K562 (cell line): ENCODE results near the gene ARL5C. TPM values are rescaled to one million over a fixed set of nuclear protein-coding genes. Genes with fewer than 3 reads are reported as not detected.

Experiments used
- ADNP ChIP-seq: fragments of 200-800 bp; sonication (Bioruptor generic); IDR thresholded peaks from 2 replicates; pipeline ENCODE4 v1.6.1; 2016; ENCODE audit warnings: missing genetic modification characterization, missing compliant biosample characterization
- CBX3 ChIP-seq, 2 experiments: IDR thresholded peaks; 1 replicate in 1 of 2; 2 replicates in 1 of 2; pipeline ENCODE4 v1.6.1; 2012; ENCODE audit warnings: inconsistent platforms in 2 of 2, low read length in 2 of 2, borderline replicate concordance in 1 of 2, control low read depth in 1 of 2
- CCNT2 ChIP-seq: IDR thresholded peaks from 2 replicates; pipeline ENCODE4 v1.6.1; 2011; ENCODE audit warnings: borderline replicate concordance, low read depth, mild to moderate bottlenecking, moderate library complexity, mixed read lengths, low read length; ENCODE audit not compliant: insufficient read length; ENCODE audit errors: extremely low read depth
- CXXC5 ChIP-seq: fragments of 250-450 bp; sonication (Bioruptor Pico); IDR thresholded peaks from 2 replicates; pipeline ENCODE4 v1.8.0; 2022; ENCODE audit warnings: inconsistent platforms, mild to moderate bottlenecking, moderate library complexity
- E2F6 ChIP-seq, 2 experiments: IDR thresholded peaks; 2 replicates each; pipeline ENCODE4 v1.6.1; 2011; ENCODE audit warnings: borderline replicate concordance in 1 of 2, control low read depth in 1 of 2, low read depth in 1 of 2, low read length in 1 of 2, mild to moderate bottlenecking in 1 of 2, mixed read lengths in 1 of 2, moderate library complexity in 1 of 2; ENCODE audit not compliant: insufficient read depth in 1 of 2, insufficient read length in 1 of 2, poor library complexity in 1 of 2, severe bottlenecking in 1 of 2; ENCODE audit errors: extremely low read depth in 1 of 2
- EP300 ChIP-seq: IDR thresholded peaks from 2 replicates; pipeline ENCODE4 v1.6.1; 2012; ENCODE audit warnings: low read length, improper control_type of control experiment
- FOSL1 ChIP-seq: fragments of 200-800 bp; sonication (Bioruptor generic); conservative IDR thresholded peaks from 2 replicates; pipeline ENCODE4 v1.6.1; 2016; ENCODE audit warnings: missing genetic modification characterization, missing compliant biosample characterization
- FOXA3 ChIP-seq, 2 experiments: fragments of 450-650 bp in 1 of 2; sonication (generic) in 1 of 2; formaldehyde crosslinking; IDR thresholded peaks in 1 of 2; conservative IDR thresholded peaks in 1 of 2; 2 replicates each; pipeline versions ENCODE4 v1.4.0 to v1.8.0; 2020 to 2022; ENCODE audit warnings: mild to moderate bottlenecking in 2 of 2, missing genetic modification reagents in 1 of 2
- IFI16 ChIP-seq: fragments of 250-450 bp; sonication (Bioruptor Pico); IDR thresholded peaks from 2 replicates; pipeline ENCODE4 v2.1.2; 2022; ENCODE audit warnings: mild to moderate bottlenecking, inconsistent platforms
- NEUROD1 ChIP-seq: fragments of 150-350 bp; IDR thresholded peaks from 2 replicates; pipeline ENCODE4 v1.6.1; 2014; ENCODE audit warnings: borderline replicate concordance, low read length, low read depth; ENCODE audit not compliant: partially characterized antibody
- PHTF2 ChIP-seq: fragments of 250-450 bp; sonication (Bioruptor Pico); IDR thresholded peaks from 2 replicates; pipeline ENCODE4 v1.5.0; 2021; ENCODE audit warnings: mild to moderate bottlenecking
- POLR2G ChIP-seq: fragments of 200-400 bp; formaldehyde crosslinking; IDR thresholded peaks from 2 replicates; pipeline ENCODE4 v1.6.1; 2017; ENCODE audit warnings: low read depth, mild to moderate bottlenecking, antibody characterized with exemption, low read length, moderate library complexity
- SMARCA5 ChIP-seq: fragments of 450-650 bp; IDR thresholded peaks from 2 replicates; pipeline ENCODE4 v1.6.1; 2016
- SMARCB1 ChIP-seq: IDR thresholded peaks from 2 replicates; pipeline ENCODE4 v1.6.1; 2011; ENCODE audit warnings: improper control_type of control experiment, low read depth; ENCODE audit not compliant: insufficient read length
- ZNF143 ChIP-seq: sonication (generic); formaldehyde crosslinking; IDR thresholded peaks from 2 replicates; pipeline ENCODE4 v1.9.0; 2022; ENCODE audit warnings: mild to moderate bottlenecking, missing genetic modification reagents
- ZNF41 ChIP-seq: fragments of 250-450 bp; sonication (Bioruptor Pico); conservative IDR thresholded peaks from 2 replicates; pipeline ENCODE4 v1.4.0; 2020; ENCODE audit warnings: mild to moderate bottlenecking
- ZNF511 ChIP-seq: sonication (generic); formaldehyde crosslinking; IDR thresholded peaks from 2 replicates; pipeline ENCODE4 v1.8.0; 2022; ENCODE audit warnings: mild to moderate bottlenecking, missing genetic modification reagents
- ZNF584 ChIP-seq: fragments of 200-800 bp; sonication (Bioruptor generic); IDR thresholded peaks from 2 replicates; pipeline ENCODE4 v1.6.1; 2016; ENCODE audit warnings: low read depth, mild to moderate bottlenecking, missing genetic modification characterization, missing compliant biosample characterization
- ZNF699 ChIP-seq: fragments of 250-450 bp; sonication (Bioruptor Pico); IDR thresholded peaks from 2 replicates; pipeline ENCODE4 v1.8.0; 2021; ENCODE audit warnings: mild to moderate bottlenecking, moderate library complexity; ENCODE audit not compliant: insufficient replicate concordance
- ZZZ3 ChIP-seq: fragments of 450-650 bp; IDR thresholded peaks from 2 replicates; pipeline ENCODE4 v1.6.1; 2016; ENCODE audit warnings: antibody characterized with exemption, mild to moderate bottlenecking, moderate library complexity
- polyA plus RNA-seq, 8 experiments: library from polyadenylated mRNA; depleted of rRNA in 4 of 8; stranded (reverse) in 5 of 8; unstranded in 3 of 8; fragments of >200 nt; fragmentation: Nextera tagmentation in 2 of 8; fragmentation: Illumina TruSeq in 1 of 8; extraction: Ambion mirVana in 2 of 8; extraction: Trizol in 1 of 8; gene quantifications; 2 replicates each; pipeline versions ENCODE4 v1.2.1 to v1.2.3, GENCODE V29; 2011 to 2014; ENCODE audit warnings: inconsistent platforms in 1 of 8, missing spikeins in 1 of 8
- total RNA-seq, 7 experiments: library from RNA; depleted of rRNA in 6 of 7; stranded (reverse); fragments of >200 nt in 6 of 7; fragmentation: Illumina TruSeq in 2 of 7; extraction: Trizol in 2 of 7; gene quantifications; 2 replicates each; pipeline versions ENCODE4 v1.2.1 to v1.2.3, GENCODE V29; 2011 to 2021; ENCODE audit warnings: low replicate concordance in 1 of 7
- TF ChIP-seq, protein P1 (sequence below): fragments of 250-450 bp; sonication (Bioruptor Pico); IDR thresholded peaks from 2 replicates; pipeline ENCODE4 v1.5.0; 2021
- TF ChIP-seq, protein P2 (sequence below), 3 experiments: fragments of 200-800 bp in 1 of 3; sonication (Bioruptor generic) in 1 of 3; sonication (generic) in 1 of 3; formaldehyde crosslinking in 1 of 3; IDR thresholded peaks; 2 replicates each; pipeline versions ENCODE4 v1.6.1 to v1.8.0; 2016 to 2022; ENCODE audit warnings: mild to moderate bottlenecking in 2 of 3, missing compliant biosample characterization in 2 of 3, missing genetic modification characterization in 2 of 3, missing genetic modification reagents in 1 of 3

ARL5C gene
- total and polyA plus RNA-seq, 9 of the 15 experiments (the other 6 are each of a cell fraction or from before 2014, with no cell fraction given) = not detected

DNA sequence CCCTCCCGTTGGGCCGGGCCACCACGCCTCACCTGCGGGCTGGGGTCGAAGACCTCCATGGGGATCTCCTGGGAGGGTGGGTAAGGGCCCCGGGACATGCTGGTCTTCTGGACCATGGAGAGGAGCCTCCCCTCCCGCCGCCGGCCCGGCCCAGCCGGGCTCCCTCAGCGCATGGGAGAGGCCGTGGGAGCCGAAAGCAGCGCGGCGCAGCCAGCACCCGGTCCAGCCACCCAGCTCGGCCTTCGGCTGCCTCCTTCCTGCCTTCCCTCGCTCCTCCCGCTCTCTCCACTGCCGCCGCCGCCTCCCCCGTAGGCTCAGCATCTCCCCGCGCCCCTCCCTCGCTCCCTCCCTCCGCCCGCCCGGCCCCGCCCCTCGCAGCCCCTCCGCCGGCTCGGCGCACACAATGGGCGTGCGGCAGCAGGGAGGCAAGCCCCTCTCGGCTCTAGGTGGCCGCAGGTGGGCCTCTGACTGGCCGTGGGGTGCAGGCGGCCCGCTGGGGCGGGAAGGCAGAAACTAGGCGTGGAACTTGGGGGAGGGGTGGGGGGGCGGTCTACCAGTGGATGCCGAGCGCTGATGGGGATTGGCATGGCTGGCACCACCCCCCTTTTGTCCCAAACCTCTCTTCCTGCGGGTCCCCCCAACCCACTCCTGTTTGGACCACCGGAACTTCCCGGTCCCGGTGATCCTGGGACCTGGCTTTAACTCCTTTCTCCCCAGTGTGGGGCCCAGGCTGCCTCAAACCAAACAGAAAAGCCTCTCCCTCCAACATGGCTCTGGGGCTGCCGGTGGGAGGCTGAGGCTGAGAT lies 31.6 kb upstream of the ARL5C start, which contains the start of gene CACNB1 (continued):
- peak; percentile 57 to 78 for TF ChIP-seq E2F6 (IDR thresholded peaks at IDR 0.05; ENCODE audit: borderline replicate concordance in 1 of 2, extremely low read depth in 1 of 2, insufficient read depth in 1 of 2, insufficient read length in 1 of 2, low read depth in 1 of 2, low read length in 1 of 2, poor library complexity in 1 of 2, severe bottlenecking in 1 of 2)
- TF ChIP-seq CCNT2 = peak; percentile 40
- no peak for TF ChIP-seq SMARCB1
- no peak for TF ChIP-seq ZNF41
- TF ChIP-seq ZNF143 (CRISPR knock-in tag) = no peak
- TF ChIP-seq, protein P1, sequence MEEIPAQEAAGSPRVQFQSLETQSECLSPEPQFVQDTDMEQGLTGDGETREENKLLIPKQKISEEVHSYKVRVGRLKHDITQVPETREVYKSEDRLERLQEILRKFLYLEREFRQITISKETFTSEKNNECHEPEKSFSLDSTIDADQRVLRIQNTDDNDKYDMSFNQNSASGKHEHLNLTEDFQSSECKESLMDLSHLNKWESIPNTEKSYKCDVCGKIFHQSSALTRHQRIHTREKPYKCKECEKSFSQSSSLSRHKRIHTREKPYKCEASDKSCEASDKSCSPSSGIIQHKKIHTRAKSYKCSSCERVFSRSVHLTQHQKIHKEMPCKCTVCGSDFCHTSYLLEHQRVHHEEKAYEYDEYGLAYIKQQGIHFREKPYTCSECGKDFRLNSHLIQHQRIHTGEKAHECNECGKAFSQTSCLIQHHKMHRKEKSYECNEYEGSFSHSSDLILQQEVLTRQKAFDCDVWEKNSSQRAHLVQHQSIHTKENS (CRISPR knock-in tag) = no peak
- TF ChIP-seq PHTF2 (CRISPR knock-in tag) = no peak
- no peak for TF ChIP-seq ZNF584
- no peak for TF ChIP-seq ZNF699 (CRISPR knock-in tag)
- no peak for TF ChIP-seq IFI16 (CRISPR knock-in tag)
- TF ChIP-seq NEUROD1 = no peak
- TF ChIP-seq, protein P2, sequence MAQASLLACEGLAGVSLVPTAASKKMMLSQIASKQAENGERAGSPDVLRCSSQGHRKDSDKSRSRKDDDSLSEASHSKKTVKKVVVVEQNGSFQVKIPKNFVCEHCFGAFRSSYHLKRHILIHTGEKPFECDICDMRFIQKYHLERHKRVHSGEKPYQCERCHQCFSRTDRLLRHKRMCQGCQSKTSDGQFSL (CRISPR knock-in tag; IDR thresholded peaks at IDR 0.05) = peak; percentile 87
- TF ChIP-seq, protein P2 (tag; IDR thresholded peaks at IDR 0.05) = peak in 1 of 2 experiments; percentile 73; a peak in 1 of 4 replicates
- TF ChIP-seq EP300 = no peak
- TF ChIP-seq FOSL1 (tag) = no peak
- no peak for TF ChIP-seq SMARCA5
- TF ChIP-seq ADNP = no peak
- TF ChIP-seq FOXA3 (CRISPR knock-in tag; conservative IDR thresholded peaks at IDR 0.05 in 1 of 2, IDR thresholded peaks at IDR 0.05 in 1 of 2) = no peak
- no peak for TF ChIP-seq ZNF511
- peak; percentile 50 for TF ChIP-seq CXXC5 (CRISPR knock-in tag)
- TF ChIP-seq ZZZ3 = no peak
- TF ChIP-seq CBX3 (IDR thresholded peaks at IDR 0.05; ENCODE audit: borderline replicate concordance in 1 of 2, low read length in 2 of 2) = no peak
- peak; percentile 88 for TF ChIP-seq POLR2G
